T-helper 1 cell (primary cell): ENCODE results near the gene PROZ.
A peak's percentile ranks its signal among the peaks of the same experiment; 100 is the strongest.

ENCODE experiments used
- DNase-seq, 5 donors: peaks; one replicate each; pipeline ENCODE4 v3.0.0-alpha.2; 2012 to 2020

Gene PROZ

DNA sequence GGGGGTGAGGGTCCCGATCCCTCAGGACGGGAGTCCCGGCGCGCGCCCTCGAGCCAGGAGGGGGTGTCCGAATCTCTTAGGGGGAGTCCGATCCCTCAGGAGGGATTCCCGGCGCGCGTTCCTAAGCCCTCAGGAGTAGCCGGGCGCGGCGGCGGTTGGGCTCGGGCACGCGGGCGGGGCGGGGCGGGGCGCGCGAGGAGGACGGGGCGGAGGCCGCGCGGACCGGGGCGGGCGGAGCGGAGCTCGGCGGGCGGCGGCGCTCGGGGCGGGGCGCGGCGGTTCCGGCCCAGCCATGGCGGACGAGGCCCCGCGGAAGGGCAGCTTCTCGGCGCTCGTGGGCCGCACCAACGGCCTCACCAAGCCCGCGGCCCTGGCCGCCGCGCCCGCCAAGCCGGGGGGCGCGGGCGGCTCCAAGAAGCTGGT is 50.9 kb downstream of the PROZ start, which contains the start of gene CUL4A:
Gene CUL4A (plus strand): TSS at position 278 of the 423 bp plus-strand sequence. CDS start 15 bp downstream, at position 293.
- peak; percentile 53 to 74 (median 62) for DNase-seq

GRCh38 chr13:113209759-113210421 is 51.4 kb downstream of the PROZ start:
- DNase-seq: peak; percentile 68 to 81 (median 75)

DNA sequence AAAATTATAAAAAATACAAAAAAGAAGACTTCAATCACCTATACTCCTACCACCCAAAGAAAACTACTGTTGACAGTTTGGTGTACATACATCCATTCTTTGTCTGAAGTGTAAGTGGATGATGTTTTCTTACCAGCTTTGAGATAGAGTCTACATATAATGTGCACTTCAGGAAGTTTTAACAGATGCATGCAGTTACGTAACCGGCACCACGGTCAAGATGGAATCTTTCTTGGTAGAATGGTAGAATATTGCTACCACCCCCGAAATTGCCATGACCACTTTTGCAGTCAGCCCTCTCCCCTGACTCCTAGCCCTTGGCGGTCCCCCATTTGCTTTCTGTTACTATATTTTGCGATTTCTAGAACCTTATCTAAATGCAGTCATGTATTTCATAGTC is 52.4 kb downstream of the PROZ start:
- no peak for DNase-seq

- DNase-seq: no peak
Observed at GRCh38 chr13:113211774-113212173, 53.3 kb downstream of the PROZ start.

- DNase-seq: no peak
Observed at GRCh38 chr13:113216254-113217048, 58.0 kb downstream of the PROZ start.

GRCh38 chr13:113218586-113218985 is 60.1 kb downstream of the PROZ start:
- DNase-seq: no peak

DNA sequence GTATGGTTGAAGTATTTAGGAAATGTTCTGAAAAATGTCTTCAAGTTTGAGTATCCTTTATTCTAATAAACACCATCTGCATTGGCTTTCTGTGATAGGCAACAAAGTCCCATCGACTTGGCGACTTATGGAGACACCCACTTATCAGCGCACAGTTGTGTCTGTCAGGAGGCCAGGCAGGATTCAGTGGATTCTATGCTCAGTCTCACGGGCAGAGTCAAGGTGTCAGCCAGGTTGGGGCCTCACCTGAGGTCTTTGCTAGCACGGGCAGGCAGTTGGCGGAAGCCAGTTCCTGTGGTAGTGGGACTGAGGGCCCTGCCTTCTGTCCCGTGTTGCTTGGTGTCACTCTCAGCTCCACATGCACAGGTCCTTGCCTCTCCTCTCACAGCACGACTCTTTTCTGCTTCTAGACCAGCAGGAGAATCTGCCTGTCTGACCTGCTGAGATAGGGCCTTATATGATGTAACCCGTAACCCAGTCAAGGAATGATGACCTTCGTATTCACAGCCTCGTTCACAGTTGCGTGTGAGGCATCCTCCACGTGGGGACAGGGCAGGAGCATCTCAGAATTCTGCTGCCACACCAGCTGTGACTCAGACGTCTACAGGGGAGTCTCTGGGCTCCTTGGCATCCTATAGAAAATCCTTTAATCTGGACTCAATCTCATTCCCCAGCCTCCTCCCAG is 61.0 kb downstream of the PROZ start:
- no peak for DNase-seq

GRCh38 chr13:113220141-113220598 is 61.7 kb downstream of the PROZ start:
- DNase-seq: no peak

GRCh38 chr13:113220877-113221276 is 62.4 kb downstream of the PROZ start:
- DNase-seq: no peak
